H9 (cell line): ENCODE data around the gene CD2. TPM values are rescaled to one million over a fixed set of nuclear protein-coding genes. Genes with fewer than 3 reads are reported as not detected.

Experiments
- DNase-seq: peaks from one replicate; pipeline ENCODE4 v3.0.0-alpha.2; 2017
- H2AFZ ChIP-seq: one replicate; pipeline ENCODE4 v1.6.1; 2013; ENCODE audit warnings: mild to moderate bottlenecking, low read length, control low read depth, moderate library complexity
- H2AK5ac ChIP-seq: 2 replicates; pipeline ENCODE4 v1.6.1; 2013; ENCODE audit warnings: low read length, control low read depth, mixed read lengths; ENCODE audit not compliant: insufficient read length
- H2BK120ac ChIP-seq: one replicate; pipeline ENCODE4 v1.6.1; 2013; ENCODE audit warnings: low read depth, mild to moderate bottlenecking, low read length, control low read depth, inconsistent platforms; ENCODE audit not compliant: poor library complexity, severe bottlenecking
- H2BK12ac ChIP-seq: 2 replicates; pipeline ENCODE4 v1.6.1; 2013; ENCODE audit warnings: low read length, control low read depth, mixed read lengths, low read depth; ENCODE audit not compliant: insufficient read length
- H2BK15ac ChIP-seq: 2 replicates; pipeline ENCODE4 v1.6.1; 2013; ENCODE audit warnings: low read depth, low read length, control low read depth
- H2BK20ac ChIP-seq: one replicate; pipeline ENCODE4 v1.6.1; 2013; ENCODE audit warnings: low read depth, mild to moderate bottlenecking, low read length, control low read depth, inconsistent platforms; ENCODE audit not compliant: poor library complexity, severe bottlenecking
- H2BK5ac ChIP-seq: 2 replicates; pipeline ENCODE4 v1.6.1; 2013; ENCODE audit warnings: low read length, control low read depth, mixed read lengths; ENCODE audit not compliant: insufficient read length
- H3K14ac ChIP-seq: 2 replicates; pipeline ENCODE4 v1.6.1; 2013; ENCODE audit warnings: low read length, control low read depth; ENCODE audit not compliant: insufficient read depth
- H3K18ac ChIP-seq: 2 replicates; pipeline ENCODE4 v1.6.1; 2013; ENCODE audit warnings: low read depth, mild to moderate bottlenecking, mixed read lengths, low read length, control low read depth; ENCODE audit not compliant: insufficient read length
- H3K23ac ChIP-seq: 2 replicates; pipeline ENCODE4 v1.6.1; 2013; ENCODE audit warnings: low read length, control low read depth, mixed read lengths, low read depth; ENCODE audit not compliant: insufficient read length
- H3K23me2 ChIP-seq: 2 replicates; pipeline ENCODE4 v1.6.1; 2013; ENCODE audit warnings: low read depth, mild to moderate bottlenecking, mixed read lengths, low read length, control low read depth; ENCODE audit not compliant: insufficient read length, poor library complexity, severe bottlenecking
- H3K27ac ChIP-seq: 2 replicates; pipeline ENCODE4 v1.5.1; 2013; ENCODE audit warnings: low read length, control low read depth, mixed read lengths, low read depth; ENCODE audit not compliant: insufficient read length
- H3K27me3 ChIP-seq: 2 replicates; pipeline ENCODE4 v1.6.1; 2013; ENCODE audit warnings: low read length, control low read depth, inconsistent platforms; ENCODE audit not compliant: insufficient read depth
- H3K4ac ChIP-seq: 2 replicates; pipeline ENCODE4 v1.6.1; 2013; ENCODE audit warnings: low read depth, mild to moderate bottlenecking, control low read depth, inconsistent platforms, low read length, moderate library complexity
- H3K4me1 ChIP-seq: 2 replicates; pipeline ENCODE4 v1.6.1; 2013; ENCODE audit warnings: low read length, control low read depth, inconsistent platforms; ENCODE audit not compliant: insufficient read depth
- H3K4me2 ChIP-seq: 2 replicates; pipeline ENCODE4 v1.6.1; 2013; ENCODE audit warnings: low read length, control low read depth, mixed read lengths; ENCODE audit not compliant: insufficient read length, insufficient read depth
- H3K56ac ChIP-seq: 2 replicates; pipeline ENCODE4 v1.6.1; 2013; ENCODE audit warnings: low read depth, mild to moderate bottlenecking, mixed read lengths, low read length, control low read depth; ENCODE audit not compliant: insufficient read length
- H3K79me1 ChIP-seq: 2 replicates; pipeline ENCODE4 v1.6.1; 2013; ENCODE audit warnings: low read depth, mild to moderate bottlenecking, moderate library complexity, low read length, control low read depth, inconsistent platforms; ENCODE audit not compliant: insufficient read depth, poor library complexity, severe bottlenecking
- H3K79me2 ChIP-seq: 2 replicates; pipeline ENCODE4 v1.6.1; 2013; ENCODE audit warnings: low read length, control low read depth, inconsistent platforms; ENCODE audit not compliant: insufficient read depth
- H3K9ac ChIP-seq: 2 replicates; pipeline ENCODE4 v1.6.1; 2013; ENCODE audit warnings: low read length, control low read depth, mixed read lengths; ENCODE audit not compliant: insufficient read length; ENCODE audit errors: extremely low read depth
- H3K9me3 ChIP-seq: one replicate; pipeline ENCODE4 v1.6.1; 2013; ENCODE audit warnings: low read depth, low read length, inconsistent platforms; ENCODE audit not compliant: control insufficient read depth
- H3T11ph ChIP-seq: one replicate; pipeline ENCODE4 v1.6.1; 2013; ENCODE audit warnings: mild to moderate bottlenecking, low read length, control low read depth, inconsistent platforms
- H4K20me1 ChIP-seq: one replicate; pipeline ENCODE4 v1.6.1; 2013; ENCODE audit not compliant: control insufficient read depth, insufficient read length, insufficient read depth
- H4K5ac ChIP-seq: 2 replicates; pipeline ENCODE4 v1.6.1; 2013; ENCODE audit warnings: low read depth, mild to moderate bottlenecking, mixed read lengths, low read length, control low read depth; ENCODE audit not compliant: insufficient read length
- H4K8ac ChIP-seq: replicated peaks from 2 replicates; pipeline ENCODE4 v1.6.1; 2013; ENCODE audit warnings: low read length, control low read depth, mixed read lengths, low read depth; ENCODE audit not compliant: insufficient read length
- H4K91ac ChIP-seq: 2 replicates; pipeline ENCODE4 v1.6.1; 2013; ENCODE audit warnings: low read depth, mild to moderate bottlenecking, moderate library complexity, mixed read lengths, low read length, control low read depth; ENCODE audit not compliant: insufficient read length
- H3K27ac Mint-ChIP-seq, 3 experiments: 2 replicates in 2 of 3; 3 replicates in 1 of 3; pipeline ENCODE4 v1.8.0; 2020 to 2021; ENCODE audit warnings: mixed read lengths in 3 of 3, mild to moderate bottlenecking in 1 of 3, moderate library complexity in 1 of 3
- H3K27me3 Mint-ChIP-seq: 2 replicates; pipeline ENCODE4 v1.8.0; 2021; ENCODE audit warnings: low read depth, mild to moderate bottlenecking, moderate library complexity, mixed read lengths
- H3K36me3 Mint-ChIP-seq, 3 experiments: 2 replicates in 2 of 3; 3 replicates in 1 of 3; pipeline ENCODE4 v1.8.0; 2020 to 2021; ENCODE audit warnings: low read depth in 3 of 3, mixed read lengths in 3 of 3; ENCODE audit not compliant: insufficient read depth in 1 of 3
- H3K4me1 Mint-ChIP-seq, 2 experiments: 2 replicates each; pipeline ENCODE4 v1.8.0; 2020; ENCODE audit warnings: mixed read lengths in 2 of 2
- H3K4me3 Mint-ChIP-seq, 2 experiments: 2 replicates in 1 of 2; 3 replicates in 1 of 2; pipeline ENCODE4 v1.8.0; 2020 to 2021; ENCODE audit warnings: mild to moderate bottlenecking in 2 of 2, mixed read lengths in 2 of 2, moderate library complexity in 1 of 2
- H3K9me3 Mint-ChIP-seq, 2 experiments: 2 replicates in 1 of 2; 3 replicates in 1 of 2; pipeline ENCODE4 v1.8.0; 2020; ENCODE audit warnings: mild to moderate bottlenecking in 2 of 2, mixed read lengths in 2 of 2, moderate library complexity in 1 of 2
- CTCF ChIP-seq: fragments of 200-600 bp; sonication (generic); conservative IDR thresholded peaks from 3 replicates; pipeline ENCODE4 v1.8.0; 2021; ENCODE audit warnings: antibody characterized with exemption, mild to moderate bottlenecking
- WGBS: extraction: QIAGEN DNeasy Blood & Tissue Kit; methylation state at CpG from one replicate; pipeline ENCODE4 v1.1.7; 2013; ENCODE audit warnings: missing lambda C conversion rate, low lambda C conversion rate, mixed read lengths; ENCODE audit not compliant: insufficient read length; ENCODE audit errors: extremely low coverage; 5-methylcytosine and 5-hydroxymethylcytosine counted together
- total RNA-seq: library from RNA; stranded (reverse); gene quantifications from 2 replicates; pipeline ENCODE4 v1.2.1, GENCODE V29; 2021

The CD2 gene
- total RNA-seq, 1 experiment from 2014 or later, result not detected

GRCh38 chr1:116716391-116716790, 37.8 kb upstream of the CD2 start:
- Histone ChIP-seq H2AK5ac (no peak overlapping the region), H3K4ac (no peak overlapping the region), H3K4me2 (no peak overlapping the region), H2AFZ (no peak overlapping the region), H2BK15ac (no peak overlapping the region), H4K8ac (no peak overlapping the region), H2BK5ac (no peak overlapping the region), H3T11ph (no peak overlapping the region), H2BK12ac (no peak overlapping the region), H4K5ac (no peak overlapping the region), H3K23ac (no peak overlapping the region), H3K4me1 (no peaks in the 10 kb centered on the region; the same call in 1 of the 2 replicates), H3K79me1 (no peaks in the 10 kb centered on the region), H4K20me1 (no peaks in the 10 kb centered on the region), H2BK20ac (no peak overlapping the region), H3K27ac (no peak overlapping the region), H2BK120ac (no peak overlapping the region), H3K79me2 (no peaks in the 10 kb centered on the region), H3K14ac (no peak overlapping the region), H3K9ac (no peak overlapping the region), H3K23me2 (no peaks in the 10 kb centered on the region), H3K18ac (no peak overlapping the region), H4K91ac (no peak overlapping the region), H3K9me3 (no peaks in the 10 kb centered on the region), H3K27me3 (no peaks in the 10 kb centered on the region), H3K56ac (no peak overlapping the region)
- DNase-seq, result no peak
- TF ChIP-seq CTCF, result no peak
- no CpG with 5 or more reads among the region's 3 CpGs for WGBS
- Mint-ChIP-seq H3K9me3 (peaks cover 5 to 20% of the 10 kb centered on the region in 2 experiments; a peak in 4 of 5 replicates), H3K4me1 (peaks cover 21 to 22% of the 10 kb centered on the region in 2 experiments), H3K27me3 (no peaks in the 10 kb centered on the region), H3K27ac (no peak overlapping the region), H3K36me3 (peaks cover 0 to 4% (median 4%) of the 10 kb centered on the region in 3 experiments; a peak in 2 of 7 replicates), H3K4me3 (no peak overlapping the region)
